GM21367 (cell line): ENCODE results near the gene NSG2.
"Not testable (repeated sequence)": the region's sequence is repeated elsewhere in the genome, so short reads cannot be mapped to it uniquely, and the experiment has no call there.

Experiments
- ATAC-seq: cut with Tn5 transposase; IDR thresholded peaks from one replicate; pipeline ENCODE4 v1.9.1; 2021; ENCODE audit not compliant: unreplicated experiment

Gene NSG2

DNA sequence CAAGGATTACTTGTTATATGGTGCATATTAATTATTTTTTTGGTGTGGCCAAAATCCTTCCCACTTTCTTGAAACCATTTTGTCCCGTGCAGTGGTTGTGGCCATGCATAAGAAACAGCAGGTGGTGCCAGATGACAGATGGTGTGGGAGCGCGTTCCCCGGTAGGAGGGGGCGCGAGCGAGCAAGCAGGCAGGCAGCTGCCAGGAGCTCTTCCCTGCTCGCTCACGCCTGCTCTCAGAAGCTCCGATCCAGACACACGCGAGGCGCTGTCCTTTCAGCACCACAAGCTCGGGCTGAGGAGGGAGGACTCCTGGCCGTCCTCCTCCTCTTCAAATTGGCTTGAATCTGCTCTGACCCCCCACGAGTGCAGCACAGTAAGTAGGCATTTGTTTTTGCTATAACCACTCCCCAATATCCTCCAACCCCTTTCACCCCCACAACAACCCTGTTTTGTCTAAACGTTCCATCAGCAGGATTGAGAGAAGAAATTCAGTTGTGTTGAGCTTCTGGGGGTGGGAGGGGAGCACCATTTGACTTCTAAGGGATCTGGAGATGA is at the start of gene NSG2:
Gene NSG2 (plus strand): TSS at position 237 of the 556 bp plus-strand sequence. CDS start 1,050 bp downstream, outside the sequence.
- ATAC-seq, result peak; percentile 86

DNA sequence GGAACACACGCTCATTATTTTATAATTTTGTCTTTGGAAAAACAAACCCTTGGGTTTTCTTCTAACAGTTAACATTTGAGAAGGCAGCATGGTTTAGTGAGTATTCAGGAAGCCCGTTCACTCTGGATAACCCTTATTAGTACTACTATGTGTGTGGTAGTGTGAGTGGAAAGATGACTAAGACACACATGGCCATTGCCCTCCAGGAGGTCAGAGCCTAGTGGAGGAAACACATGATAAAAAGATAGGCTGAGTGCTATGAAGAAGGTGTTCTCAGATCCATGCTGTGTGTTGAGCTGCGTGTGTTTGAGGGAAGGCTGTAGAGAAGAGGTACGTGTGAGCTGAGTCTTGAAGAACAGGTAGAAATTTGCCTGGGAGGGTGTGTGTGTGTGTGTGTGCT is 48.2 kb upstream of the NSG2 start:
- no peak for ATAC-seq

DNA sequence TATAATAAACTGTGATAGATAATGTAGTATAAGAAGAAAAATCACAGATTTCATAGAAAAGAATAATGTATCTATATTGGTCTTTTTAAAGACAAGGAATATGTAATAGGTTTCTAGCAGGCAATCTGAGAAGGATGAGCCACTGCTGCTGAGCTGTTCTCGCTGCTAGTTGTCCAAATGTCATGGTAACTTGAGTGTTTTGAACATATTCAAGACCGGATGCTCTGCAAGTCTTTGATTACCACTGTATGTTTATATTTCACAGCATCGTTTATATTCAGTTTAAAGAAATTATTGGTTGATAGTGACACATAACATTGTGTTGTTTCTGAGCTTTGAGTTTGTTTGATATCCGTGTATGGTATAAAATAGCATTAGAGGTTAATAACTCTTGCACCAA is 47.0 kb upstream of the NSG2 start:
- no peak for ATAC-seq

DNA sequence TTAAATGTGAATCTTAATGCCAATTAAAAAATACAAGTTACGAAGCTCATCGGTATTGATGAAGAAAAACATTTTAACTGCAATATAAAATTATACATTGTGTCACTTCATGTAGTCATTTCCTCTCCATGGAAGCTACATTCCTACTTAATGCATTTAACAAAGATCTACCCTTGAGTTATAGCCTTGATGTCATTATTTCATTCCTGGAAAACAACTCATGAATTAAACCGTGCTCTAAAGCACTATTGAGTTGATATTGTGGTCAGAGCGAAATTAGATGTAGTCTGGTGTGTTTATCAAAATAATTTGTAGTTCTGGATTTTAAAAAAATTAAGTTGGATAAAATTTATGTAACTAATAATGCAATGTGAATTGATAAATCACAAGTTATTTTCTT is 45.4 kb upstream of the NSG2 start:
- ATAC-seq, result no peak

DNA sequence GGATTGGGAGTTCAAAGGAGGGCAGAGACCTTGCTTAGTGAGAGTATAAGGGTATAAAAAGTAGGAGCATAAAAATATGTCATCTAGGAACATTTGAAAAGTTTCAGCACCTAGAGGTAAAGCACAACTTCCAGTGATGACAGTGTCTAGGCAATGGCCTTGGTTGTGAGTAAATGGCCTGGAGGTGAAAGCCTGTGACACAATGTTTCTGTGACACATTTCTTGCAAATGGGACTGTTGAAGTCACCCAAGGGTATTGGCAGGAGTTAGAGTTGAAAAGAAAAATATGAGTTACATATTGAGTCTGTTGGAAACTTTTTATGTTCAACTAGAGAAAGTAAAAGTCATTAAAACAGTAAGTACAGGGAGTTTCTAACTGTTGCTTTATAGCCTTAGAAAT is 41.7 kb upstream of the NSG2 start:
- ATAC-seq, result no peak

DNA sequence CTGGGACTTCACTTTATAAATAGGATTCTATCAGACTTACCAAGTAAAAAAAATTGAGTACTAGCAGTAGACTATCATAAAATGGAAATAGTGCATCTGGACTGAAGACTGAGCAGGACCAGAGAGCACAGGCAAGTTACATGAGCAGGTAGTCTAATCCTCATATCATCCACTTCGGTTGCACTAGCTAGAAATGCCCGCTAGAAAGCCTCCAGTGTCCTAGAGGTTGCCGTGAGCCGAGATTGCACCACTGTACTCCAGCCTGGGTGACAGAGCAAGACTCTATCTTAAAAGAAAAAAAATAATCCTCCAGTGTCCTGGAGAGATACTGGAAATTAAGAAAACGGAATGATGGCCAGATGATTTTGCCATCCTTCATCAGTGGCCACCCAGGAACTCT is 36.6 kb upstream of the NSG2 start:
- ATAC-seq, result no peak

DNA sequence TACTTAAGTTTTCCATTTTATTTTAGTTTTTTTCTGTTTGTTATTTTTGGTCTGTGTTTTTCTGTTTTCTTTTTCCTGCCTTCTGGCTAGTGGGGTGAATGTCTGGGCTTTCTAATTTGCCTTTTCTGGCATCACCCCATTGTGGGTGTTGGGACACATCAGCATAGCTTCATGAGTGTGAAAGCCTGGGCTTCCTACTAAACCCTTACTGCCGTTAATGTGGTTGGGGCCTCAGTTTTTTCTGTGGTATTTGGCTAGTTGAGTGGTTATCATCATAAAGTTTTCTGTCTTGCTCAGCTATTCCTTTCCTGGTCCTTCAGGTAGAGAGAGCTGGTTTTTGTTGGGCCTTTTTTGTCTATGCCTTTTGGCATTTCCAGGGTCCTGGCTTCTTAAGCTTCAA is 35.1 kb upstream of the NSG2 start:
- no peak for ATAC-seq

DNA sequence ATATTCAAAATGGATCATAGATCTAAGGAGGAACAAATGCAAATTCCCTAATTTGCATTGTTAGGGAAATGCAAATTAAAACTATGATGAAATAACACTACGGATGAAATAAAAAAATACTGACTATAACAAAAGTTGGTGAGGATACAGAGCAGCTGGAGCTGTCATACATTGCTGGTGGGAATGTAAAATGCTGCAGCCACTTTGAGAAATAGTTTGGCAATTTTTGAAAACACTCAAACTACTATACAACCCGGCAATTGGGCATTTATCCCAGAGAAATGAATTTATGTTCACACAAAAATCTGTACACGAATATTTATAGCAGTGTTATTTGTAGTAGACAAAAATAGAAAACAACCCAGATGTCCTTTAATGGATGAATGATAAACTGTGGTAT is 34.1 kb upstream of the NSG2 start:
- no peak for ATAC-seq

DNA sequence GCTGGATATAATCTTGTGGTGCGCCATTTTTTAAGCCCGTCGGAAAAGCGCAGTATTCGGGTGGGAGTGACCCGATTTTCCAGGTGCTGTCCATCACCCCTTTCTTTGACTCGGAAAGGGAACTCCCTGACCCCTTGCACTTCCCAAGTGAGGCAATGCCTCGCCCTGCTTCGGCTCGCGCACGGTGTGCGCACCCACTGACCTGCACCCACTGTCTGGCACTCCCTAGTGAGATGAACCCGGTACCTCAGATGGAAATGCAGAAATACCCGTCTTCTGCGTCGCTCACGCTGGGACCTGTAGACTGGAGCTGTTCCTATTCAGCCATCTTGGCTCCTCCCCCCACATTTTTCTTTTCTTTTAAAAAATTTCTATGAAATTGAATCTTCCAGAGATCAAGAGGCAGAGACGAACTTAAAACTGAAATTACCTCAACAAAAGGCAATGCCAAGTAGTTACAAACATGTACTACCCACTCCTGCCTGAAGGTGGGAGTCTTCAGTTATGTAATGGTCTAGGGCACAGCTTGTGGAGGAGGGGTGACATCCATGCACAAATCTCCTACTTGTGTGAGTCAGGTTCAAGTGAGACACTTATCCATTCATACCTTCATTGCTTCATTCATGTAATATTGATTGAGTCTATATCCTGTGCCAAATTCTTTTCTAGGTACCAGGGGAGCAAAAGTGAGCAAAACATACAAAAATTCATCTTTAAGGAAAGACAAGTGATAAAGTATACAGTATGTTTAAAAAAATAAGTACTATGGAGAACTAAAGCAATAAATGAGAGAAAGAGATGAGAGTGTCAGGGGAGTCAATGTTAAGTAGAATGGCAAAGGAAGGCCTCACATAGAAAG is 25.2 kb upstream of the NSG2 start:
- not testable (repeated sequence) for ATAC-seq

DNA sequence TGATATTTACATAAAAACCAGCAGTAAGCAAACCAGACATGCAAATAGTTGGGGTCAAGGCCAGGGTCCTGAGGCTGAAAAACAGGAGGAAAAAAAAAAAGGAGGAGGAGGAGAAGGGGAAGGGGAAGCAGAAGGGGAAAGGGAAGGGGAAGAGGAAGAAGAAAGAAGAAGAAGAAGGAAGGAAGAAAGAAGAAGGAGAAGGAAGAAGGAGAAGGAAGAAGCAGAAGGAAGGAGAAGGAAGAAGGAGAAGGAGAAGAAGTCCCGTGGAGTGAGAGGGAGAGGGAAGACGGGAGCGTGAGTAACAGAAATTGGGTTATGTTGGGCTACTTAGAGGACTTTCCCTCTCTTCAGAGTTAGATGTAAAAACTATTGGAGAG is 24.6 kb upstream of the NSG2 start:
- no peak for ATAC-seq

DNA sequence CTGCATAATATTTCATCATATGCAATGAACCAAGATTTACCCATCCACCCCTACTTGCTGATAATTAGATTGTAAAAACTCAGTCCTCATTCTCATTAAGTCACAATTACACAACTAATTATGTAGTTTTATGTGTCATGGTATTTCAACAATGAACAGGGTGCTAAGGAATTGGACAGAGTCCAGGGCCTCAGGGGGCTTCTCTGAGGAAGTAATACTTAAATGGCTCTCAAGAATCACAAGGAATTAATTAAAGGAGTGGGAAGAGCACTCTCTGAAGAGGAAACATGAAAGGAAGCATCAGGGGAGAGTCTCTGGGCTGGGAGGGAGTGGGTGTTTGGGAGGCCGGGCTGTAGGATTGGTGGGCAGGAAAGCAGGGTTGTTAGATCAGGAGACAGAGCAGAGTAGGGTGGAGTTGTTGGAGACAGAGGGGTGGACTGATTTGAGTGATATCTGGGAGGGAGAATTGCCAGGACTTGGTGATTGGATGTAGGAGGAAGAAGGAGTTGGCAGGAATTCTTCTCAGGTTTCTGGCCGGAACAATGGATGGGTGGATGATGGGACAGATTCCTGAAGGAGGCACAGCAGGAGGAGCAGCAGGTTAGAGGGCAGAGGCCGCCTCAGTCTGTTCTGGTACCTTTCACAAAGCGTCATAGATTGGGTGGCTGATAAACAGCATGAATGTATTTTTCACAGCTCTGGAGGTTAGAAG is 23.0 kb upstream of the NSG2 start:
- no peak for ATAC-seq

DNA sequence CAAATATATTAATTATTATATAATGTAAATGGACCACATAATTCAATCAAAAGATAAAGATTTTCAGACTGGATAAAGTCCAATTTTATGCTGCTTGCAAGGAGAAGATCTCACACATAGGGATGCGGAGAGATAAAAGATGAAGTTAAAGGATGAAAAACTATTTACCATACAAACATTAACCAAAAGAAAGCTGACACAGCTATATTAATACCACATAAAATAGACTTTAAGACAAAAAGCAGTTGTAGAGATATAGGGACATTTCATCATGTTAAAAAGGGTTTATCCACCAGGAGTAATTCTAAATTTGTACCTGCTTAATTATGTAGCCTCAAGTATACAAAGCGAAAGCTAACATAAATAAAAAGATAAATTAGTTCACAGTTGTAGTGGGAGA is 15.2 kb upstream of the NSG2 start:
- no peak for ATAC-seq

DNA sequence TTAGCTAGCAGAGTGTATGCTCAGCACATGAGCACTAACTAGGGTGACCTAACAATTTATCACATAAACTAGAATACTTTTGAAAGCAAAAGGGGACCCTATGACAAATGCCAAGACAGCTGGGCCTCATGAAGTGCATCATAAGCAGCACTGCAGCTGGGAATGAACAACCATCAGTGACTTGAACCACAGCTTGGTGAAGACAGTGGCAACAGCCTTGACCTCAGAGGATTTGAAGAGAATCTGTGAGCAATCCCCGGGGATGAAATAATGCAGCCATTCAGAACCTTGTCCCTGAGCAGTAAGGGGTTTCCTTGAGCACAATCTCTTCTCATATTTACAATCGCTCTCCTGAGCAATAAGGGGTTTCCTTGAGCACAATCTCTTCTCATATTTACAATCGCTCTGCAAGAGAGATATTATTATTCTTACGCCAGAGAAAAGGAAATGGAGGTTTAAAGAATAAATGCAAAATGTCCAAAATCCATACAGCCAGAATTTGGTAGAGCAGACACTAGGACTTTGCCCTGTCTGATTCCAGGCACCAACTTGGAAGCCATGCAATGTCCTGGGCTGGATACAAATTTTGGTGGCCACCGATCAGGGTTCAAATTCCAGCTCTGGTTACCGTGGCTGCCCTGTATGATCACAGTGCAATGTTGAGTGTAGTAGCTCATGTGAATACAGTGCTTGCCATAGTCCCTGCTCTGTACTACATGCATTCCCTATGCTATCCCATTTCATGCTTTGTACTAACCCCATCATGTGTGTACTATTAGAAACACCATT is 846 bp upstream of the NSG2 start:
- no peak for ATAC-seq

DNA sequence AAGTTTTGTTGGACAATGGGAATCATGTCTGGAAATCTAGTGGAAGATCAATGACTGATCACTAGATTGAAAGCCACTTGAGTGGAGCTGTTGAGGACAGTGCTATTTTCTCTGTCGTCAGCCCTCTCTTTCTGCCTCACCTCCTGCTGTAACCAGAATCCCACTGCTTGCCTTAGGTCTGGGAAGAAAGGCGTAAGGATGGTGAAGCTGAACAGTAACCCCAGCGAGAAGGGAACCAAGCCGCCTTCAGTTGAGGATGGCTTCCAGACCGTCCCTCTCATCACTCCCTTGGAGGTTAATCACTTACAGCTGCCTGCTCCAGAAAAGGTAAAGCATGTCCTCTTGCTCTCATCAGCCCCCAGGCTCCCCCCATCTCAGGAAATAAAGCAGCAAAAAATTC is 1.1 kb downstream of the NSG2 start:
- ATAC-seq, result no peak

DNA sequence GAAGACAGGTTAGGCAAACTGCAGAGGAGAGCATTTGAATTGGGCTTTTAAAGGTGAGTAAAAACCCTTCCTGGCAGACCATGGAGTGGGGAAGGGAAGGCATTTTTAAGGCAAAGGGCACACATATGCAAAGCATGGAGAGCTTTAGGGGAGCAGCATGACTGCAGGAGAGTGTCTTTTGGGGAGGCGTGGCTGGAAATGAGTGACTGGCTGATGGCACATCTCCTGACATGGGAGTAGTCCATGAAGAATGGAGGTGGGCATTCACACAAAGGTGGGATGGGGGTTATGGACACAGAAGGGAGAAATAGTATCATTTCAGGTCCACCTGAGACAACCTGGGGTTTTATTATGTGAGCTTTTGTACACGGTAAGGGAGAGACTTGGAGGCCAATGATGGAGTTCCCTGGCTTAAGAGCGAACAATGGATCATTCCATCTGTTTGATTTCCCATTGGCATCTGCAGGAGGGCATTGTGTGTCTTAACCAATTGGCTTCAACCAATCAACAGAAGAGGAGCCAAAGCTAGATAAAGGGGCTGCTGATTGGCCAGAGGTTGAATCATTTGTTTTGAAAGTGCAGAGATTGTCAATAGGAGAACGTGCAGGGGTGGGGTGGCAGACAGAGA is 2.1 kb downstream of the NSG2 start:
- no peak for ATAC-seq

DNA sequence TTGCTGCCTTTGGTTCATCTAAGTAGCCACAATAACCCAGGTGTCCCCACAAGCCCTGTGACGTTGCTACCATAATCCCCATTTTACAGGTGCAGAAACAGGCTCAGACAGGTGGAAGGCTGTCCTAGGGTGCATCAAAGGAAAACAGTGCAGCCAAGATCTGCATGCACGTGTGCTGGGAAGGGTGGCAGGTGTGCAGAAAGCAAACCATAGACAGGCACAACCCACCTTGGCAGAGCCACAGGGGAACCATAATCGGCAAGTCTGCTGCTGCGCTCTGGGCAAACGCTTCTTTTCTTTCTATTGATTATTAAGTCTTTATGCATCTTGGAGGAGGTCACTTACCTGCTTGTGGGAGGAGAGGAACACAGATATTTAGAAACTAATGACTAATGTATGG is 7.1 kb downstream of the NSG2 start:
- no peak for ATAC-seq

DNA sequence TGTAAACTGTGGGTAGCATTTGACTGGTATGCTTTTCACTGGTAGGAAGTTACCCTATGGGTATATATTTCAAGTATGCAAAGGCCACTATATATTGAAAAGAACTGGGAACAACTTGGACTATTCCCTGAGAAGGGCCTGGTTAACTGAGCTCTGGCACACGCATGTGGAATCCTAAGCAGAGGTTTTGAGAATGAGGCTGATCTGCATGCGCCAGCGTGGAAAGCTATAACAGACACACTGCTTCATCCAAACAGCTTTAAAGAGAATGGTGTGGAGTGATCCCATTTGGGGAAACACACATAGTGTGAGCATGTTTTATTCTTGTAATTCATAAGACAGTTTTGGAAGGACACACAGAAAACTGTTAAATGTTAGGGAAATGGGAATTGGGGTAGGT is 8.4 kb downstream of the NSG2 start:
- ATAC-seq, result no peak

DNA sequence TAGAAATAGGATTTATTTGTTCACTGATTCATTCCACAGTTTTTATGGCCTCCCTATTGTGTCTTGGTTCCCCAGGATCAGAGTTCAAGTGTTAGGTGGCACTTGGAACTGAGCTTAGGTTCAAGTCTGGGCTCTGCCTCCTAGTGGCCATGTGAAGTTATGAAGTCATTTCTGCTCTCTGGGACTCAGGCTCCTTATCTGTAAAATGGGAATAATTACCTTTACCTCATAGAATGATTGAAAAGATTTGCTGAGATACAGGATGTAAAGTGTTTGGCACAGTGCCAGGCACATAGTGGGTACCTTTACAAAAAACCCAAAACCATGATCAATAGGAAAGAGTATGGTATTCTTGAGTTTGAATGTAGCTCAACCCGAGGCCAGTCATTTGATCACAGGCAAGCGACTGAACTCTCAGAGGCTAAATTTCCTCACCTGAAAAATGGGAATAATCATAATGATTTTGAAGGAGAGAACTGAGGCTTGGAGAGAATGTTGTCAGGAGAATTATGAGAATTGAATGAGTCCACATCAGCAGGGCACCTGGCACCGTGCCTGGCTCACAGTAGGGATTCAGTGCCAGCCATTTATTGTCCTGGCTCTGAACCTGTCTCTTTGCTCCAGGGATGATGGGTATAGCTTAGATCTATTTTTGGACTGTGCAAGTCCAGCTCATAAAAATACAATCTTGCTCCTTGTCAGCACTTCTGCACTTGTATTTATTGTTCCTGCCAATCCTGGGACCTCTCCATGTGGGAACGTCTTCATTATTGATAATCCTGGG is 10.8 kb downstream of the NSG2 start:
- no peak for ATAC-seq

DNA sequence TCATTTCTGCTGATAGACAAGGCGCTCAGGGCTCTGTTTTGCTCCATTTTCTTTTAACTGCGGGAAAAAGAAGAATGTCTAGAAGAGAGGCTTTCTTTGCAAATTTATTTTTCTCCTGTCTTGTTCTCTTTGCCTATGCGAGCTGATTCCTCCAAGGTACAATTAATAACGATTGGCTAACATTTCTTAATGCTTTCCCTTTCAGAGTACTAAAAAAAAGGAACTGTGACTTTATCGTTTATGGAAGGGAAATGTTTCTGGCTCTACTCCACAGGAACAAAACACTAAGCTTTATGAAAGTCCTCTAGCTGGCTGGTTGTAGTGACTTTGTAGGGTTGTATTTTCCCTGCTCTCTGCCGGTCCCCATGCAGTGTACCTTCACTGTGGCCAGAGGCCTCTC is 11.7 kb downstream of the NSG2 start:
- ATAC-seq, result no peak

DNA sequence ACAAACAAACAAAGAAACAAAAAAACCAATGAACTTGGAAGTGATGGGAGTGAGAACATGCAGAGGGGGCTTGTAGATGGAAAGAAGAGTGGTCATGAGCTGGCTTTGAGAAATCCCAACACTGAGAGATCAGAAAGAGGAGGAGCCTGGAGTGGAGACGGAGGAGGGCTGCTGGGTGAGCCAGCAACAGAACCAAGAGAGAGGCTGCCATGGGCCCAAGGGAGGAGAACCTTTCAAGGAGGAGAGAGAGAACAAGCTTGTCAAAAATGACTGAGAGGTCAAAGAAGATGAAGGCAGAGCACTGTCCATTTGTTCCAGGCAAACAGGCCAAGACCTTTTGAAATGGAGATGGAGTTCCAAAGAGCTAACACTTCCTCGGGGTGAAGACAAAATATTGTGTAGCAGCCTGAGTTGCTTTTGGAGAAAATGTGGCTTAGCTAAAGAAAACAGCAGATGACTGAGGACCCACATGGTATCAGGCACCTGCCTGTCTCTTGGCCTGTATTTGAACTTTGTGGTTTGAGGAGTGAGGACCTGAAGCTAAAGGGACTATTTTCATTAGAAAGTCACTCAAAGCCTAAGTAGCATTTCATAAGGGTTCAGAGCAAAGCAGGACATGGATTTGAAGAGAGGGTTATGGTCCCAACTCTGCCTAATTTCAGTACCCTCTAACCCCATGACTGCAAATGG is 13.1 kb downstream of the NSG2 start:
- no peak for ATAC-seq
